D721Med (cell line): ENCODE measurements around the gene PLEKHO2.

Experiments used
- DNase-seq: peaks from one replicate; pipeline ENCODE4 v3.0.0; 2011; ENCODE audit warnings: low spot score; ENCODE audit not compliant: insufficient read length
- FAIRE-seq: peaks from 2 replicates; lab custom pipeline; 2011; peaks lifted over from hg19 to GRCh38; lab: Jason Lieb, UNC
- CTCF ChIP-seq: IDR thresholded peaks from 2 replicates; pipeline ENCODE4 v1.5.1; 2012; ENCODE audit warnings: mild to moderate bottlenecking, control low read depth; ENCODE audit not compliant: insufficient read depth; ENCODE audit errors: missing control alignments

The PLEKHO2 gene

GRCh38 chr15:64836023-64836536 lies 5.6 kb upstream of the PLEKHO2 start:
- TF ChIP-seq CTCF = no peak
- DNase-seq (no peak), FAIRE-seq (no peak)

- FAIRE-seq (no peak), DNase-seq (no peak)
- no peak for TF ChIP-seq CTCF
These were observed 4.2 kb upstream of the PLEKHO2 start for GRCh38 chr15:64837502-64837901.

- FAIRE-seq (no peak), DNase-seq (no peak)
- TF ChIP-seq CTCF = no peak
These were observed 713 bp upstream of the PLEKHO2 start for GRCh38 chr15:64841060-64841343.

- no peak for FAIRE-seq
These were observed 603 bp downstream of the PLEKHO2 start for GRCh38 chr15:64842096-64842939.

GRCh38 chr15:64842986-64843561 lies 1.4 kb downstream of the PLEKHO2 start:
- no peak for TF ChIP-seq CTCF
- DNase-seq (no peak), FAIRE-seq (no peak)

More at GRCh38 chr15:64842096-64842939, 603 bp downstream of the PLEKHO2 start:
- DNase-seq = no peak
- no peak for TF ChIP-seq CTCF

- FAIRE-seq = no peak
These were observed 2.3 kb downstream of the PLEKHO2 start for GRCh38 chr15:64843991-64844390.

More at GRCh38 chr15:64843991-64844390, 2.3 kb downstream of the PLEKHO2 start:
- TF ChIP-seq CTCF = no peak
- DNase-seq = no peak
